ENCODE results near the gene HOXB3. TPM values are rescaled to one million over a fixed set of nuclear protein-coding genes. Genes with fewer than 3 reads are reported as not detected.
"Not testable (repeated sequence)": the region's sequence is repeated elsewhere in the genome, so short reads cannot be mapped to it uniquely, and the experiment has no call there.

HOXB3 gene
- polyA plus RNA-seq, 3 donors: 2.6 to 10.2 (median 9.6) TPM

DNA sequence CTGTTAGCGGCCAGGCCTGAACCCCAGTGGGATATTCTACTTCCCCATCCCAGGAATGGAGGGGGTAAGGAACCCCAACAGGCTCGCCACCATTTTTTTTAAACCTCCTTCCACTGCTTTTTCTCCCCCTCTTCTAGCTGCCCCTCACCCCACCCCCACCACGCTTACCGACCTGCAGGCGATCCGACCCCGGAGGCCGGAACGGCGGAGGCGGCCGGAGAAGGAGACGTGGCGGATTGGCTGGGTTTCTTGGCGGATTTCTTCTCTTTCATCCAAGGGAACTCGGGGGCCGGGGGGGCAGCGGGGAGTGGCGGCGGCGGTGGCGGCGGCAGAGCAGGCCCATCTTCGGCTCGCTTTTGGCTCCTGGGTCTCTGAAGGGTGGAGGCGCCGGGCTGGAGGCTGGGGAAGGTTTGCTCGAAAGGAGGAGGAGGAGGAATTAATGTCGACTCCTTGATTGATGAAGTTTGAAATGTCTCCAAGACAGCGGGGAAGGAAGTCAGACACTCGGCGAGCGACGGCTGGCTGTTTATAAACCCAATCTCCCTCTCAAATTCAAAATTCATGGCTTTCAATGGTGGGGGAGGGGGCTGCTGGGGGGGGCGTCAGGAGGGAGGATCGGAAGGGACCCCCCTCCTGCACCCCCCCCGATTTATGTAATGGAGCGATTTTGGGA, 45.6 kb downstream of the HOXB3 start:
- WGBS, 3 donors: 2 to 6% (median 3%) methylated on average over 38 of the region's 38 CpGs
- H3K27ac ChIP-seq (ENCODE audit: low read depth, low read length): no peak overlapping the region

GRCh38 chr17:48543854-48544348, 46.1 kb downstream of the HOXB3 start:
- WGBS, 3 donors: 1 to 7% (median 1%) methylated on average over 20 of the region's 20 CpGs
- H3K27ac ChIP-seq (ENCODE audit: low read depth, low read length): peak overlapping the region; percentile 80

- WGBS, 3 donors: 0 to 2% (median 1%) methylated on average over 68 to 72 of the region's 72 CpGs
- H3K27ac ChIP-seq (ENCODE audit: low read depth, low read length): peak overlapping the region; percentile 80
These were observed 46.8 kb downstream of the HOXB3 start for GRCh38 chr17:48543107-48543853.

- peak overlapping the region; percentile 80 for H3K27ac ChIP-seq (ENCODE audit: low read depth, low read length)
- WGBS, 3 donors: 1 to 11% (median 1%) methylated on average over 12 of the region's 12 CpGs
These were observed 47.3 kb downstream of the HOXB3 start for GRCh38 chr17:48542698-48543106.

DNA sequence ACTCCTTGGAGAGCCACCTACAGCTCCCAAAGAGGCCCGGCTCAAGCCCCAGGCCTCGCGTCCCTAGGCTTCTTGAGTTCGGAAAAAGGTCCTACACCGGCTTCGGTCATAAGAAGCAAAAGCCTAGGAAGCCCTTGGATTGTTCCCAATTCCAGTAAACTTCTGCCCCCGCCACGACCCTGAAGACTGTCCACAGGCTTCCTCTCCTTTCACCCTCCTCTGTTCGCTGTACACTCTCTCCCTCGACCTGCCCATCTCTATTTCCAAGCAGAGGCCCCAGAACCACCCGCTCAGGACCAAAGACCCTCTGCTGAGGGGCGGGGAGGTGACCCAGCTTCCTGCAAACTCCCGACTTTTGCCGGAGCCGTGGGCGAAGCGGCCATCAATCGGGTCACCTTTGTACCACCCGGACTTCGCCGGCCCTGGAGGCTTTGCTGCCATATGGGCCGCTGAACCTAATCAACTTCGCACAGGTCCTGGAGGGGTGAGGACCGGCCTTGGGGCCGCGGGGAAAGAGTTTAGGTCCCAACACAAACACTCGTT, 47.9 kb downstream of the HOXB3 start:
- peak overlapping the region; percentile 93 for H3K27ac ChIP-seq (ENCODE audit: low read depth, low read length)
- WGBS, 3 donors: 5 to 15% (median 7%) methylated on average over 27 of the region's 27 CpGs

DNA sequence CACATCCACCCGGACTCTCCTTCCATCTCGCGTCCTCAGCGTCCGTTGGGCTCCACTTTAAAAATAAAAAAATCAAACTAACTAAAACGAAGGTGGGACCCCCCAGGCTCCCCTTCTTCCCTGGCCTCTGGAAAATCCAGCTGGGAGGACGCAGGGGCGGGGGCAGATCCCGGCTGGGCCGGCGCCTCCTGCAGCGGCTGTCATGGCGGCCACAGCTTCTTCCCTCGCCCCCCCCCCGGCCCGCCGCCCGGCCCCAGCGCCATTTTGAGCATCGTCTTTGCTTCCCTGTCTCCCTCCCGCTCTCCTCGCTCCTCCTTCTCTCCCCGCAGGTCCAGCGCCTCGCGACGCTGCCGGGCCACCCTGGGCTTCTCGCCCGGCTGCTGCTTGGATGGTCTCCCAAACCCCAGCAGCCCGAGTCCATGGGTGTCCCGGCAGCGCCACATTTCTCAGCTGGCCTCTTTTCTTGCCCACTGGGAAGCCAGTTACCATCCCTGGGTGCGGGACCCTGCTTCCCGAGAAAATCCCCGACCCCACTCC, 48.4 kb downstream of the HOXB3 start:
- peak overlapping the region; percentile 93 for H3K27ac ChIP-seq (ENCODE audit: low read depth, low read length)
- 1 to 3% (median 2%) methylated on average over 26 to 34 of the region's 36 CpGs for WGBS, 3 donors

DNA sequence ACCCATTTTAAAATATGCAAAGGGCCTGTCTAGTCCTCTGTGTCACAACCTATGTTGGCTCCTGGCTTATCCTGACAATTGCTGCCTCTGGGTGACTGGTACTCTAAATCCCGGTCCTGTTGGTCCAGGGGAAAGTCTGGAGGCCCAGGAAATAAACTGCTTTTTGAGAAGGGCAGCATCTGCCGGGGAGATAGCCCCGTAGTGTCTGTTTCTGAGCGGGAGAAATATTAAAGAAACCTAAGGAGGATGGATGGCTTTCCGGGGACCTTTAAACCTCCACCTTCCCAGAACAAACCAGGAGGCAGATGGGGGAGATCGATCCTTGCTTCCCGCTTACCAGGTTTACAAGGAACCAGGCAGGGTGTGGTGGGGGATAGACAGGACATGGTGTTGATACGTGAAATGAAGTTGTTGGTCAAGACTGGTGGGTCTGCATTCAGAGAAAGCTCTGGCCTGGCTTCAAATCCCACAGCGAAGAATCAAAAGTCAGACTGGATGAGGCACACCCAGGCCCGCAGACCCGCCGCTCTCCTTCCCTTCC, 48.9 kb downstream of the HOXB3 start:
- WGBS, 3 donors: 18 to 27% (median 20%) methylated on average over 12 of the region's 12 CpGs
- peak overlapping the region; percentile 93 for H3K27ac ChIP-seq (ENCODE audit: low read depth, low read length)

GRCh38 chr17:48540213-48540612, 49.8 kb downstream of the HOXB3 start:
- 77 to 98% (median 88%) methylated on average over 1 of the region's 1 CpG for WGBS, 3 donors
- H3K27ac ChIP-seq (ENCODE audit: low read depth, low read length): no peak overlapping the region

DNA sequence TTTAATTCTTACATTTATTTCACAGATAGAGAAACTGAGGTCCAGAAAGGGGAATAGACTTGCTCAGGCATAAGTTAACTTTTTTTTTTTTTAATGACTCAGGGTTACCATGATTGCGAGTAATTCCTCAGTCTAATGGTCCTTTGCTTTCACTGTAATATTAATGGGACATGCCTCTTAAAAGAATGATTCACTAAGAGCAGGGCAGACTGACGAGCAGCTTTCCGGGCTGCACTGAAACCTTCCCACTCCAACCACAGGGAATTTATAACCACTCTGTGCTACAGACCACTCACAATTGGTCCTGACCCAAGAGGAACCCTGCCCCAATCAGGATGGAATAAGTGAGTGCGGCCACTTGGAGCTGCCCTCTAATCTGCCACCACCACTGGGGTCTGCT, 50.9 kb downstream of the HOXB3 start:
- 58 to 88% (median 82%) methylated on average over 4 of the region's 4 CpGs for WGBS, 3 donors
- H3K27ac ChIP-seq (ENCODE audit: low read depth, low read length): no peak overlapping the region

DNA sequence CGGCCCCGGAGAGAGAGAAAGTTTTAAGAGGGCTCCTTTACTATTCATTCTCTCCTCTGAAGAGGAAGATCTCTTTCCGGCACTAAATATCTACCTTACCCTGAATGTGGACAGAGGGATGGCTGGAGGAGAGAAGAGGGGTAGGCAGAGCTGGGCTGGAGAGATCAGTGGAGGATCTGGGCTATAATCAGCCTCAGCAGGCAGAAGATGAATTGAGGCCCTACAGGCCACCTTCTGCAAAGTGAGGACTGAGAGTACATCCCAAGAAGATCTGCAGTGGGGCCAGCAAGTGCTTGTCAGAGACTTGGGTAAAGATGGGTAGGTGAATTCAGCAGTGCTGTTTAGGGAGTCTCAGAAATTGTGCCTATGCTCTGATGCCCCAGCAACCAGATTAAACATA, 52.7 kb downstream of the HOXB3 start:
- H3K27ac ChIP-seq (ENCODE audit: low read depth, low read length): no peak overlapping the region
- WGBS, 3 donors: 95 to 98% (median 96%) methylated on average over 3 of the region's 3 CpGs

- WGBS, 3 donors: 80 to 95% (median 90%) methylated on average over 9 of the region's 9 CpGs
- not testable (repeated sequence) for H3K27ac ChIP-seq (ENCODE audit: low read depth, low read length)
These were observed 54.1 kb downstream of the HOXB3 start for GRCh38 chr17:48535793-48536559.

GRCh38 chr17:48532261-48532660, 57.8 kb downstream of the HOXB3 start:
- no peak overlapping the region for H3K27ac ChIP-seq (ENCODE audit: low read depth, low read length)
- WGBS, 3 donors: 45 to 86% (median 84%) methylated on average over 8 of the region's 8 CpGs

DNA sequence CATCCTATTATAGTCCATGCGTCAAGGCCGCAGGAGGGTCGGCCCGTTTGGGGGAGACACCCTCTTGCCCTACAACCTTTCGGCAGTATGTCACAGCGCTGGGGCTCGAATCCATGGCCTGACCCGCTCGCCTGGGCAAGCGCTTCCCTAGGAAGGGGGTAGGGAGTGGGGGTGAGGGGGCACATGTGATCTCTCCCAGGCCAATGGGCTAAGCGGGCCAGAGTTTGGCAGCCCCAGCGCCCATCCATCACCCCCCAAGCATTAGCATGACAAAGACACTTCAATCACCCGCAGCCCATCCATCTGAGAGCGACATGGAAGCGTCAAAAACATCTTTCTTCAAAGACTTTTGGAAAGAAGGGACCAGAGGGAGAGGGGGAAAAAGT, 59.2 kb downstream of the HOXB3 start, which contains the start of gene HOXB1:
Gene HOXB1 (minus strand): TSS at position 125 of the 386 bp plus-strand sequence. CDS start 107 bp downstream, at position 18.
- no peak within 1 kb of the TSS for H3K27ac ChIP-seq (ENCODE audit: low read depth, low read length)
- WGBS, 3 donors: 47 to 95% (median 92%) methylated on average over 15 of the region's 15 CpGs

- WGBS, 3 donors: 44 to 94% (median 92%) methylated on average over 37 of the region's 37 CpGs
- H3K27ac ChIP-seq (ENCODE audit: low read depth, low read length): no peak overlapping the region
These were observed 59.7 kb downstream of the HOXB3 start for GRCh38 chr17:48530208-48530886.

GRCh38 chr17:48529683-48530009, 60.4 kb downstream of the HOXB3 start:
- H3K27ac ChIP-seq (ENCODE audit: low read depth, low read length): no peak overlapping the region
- 66 to 98% (median 94%) methylated on average over 11 of the region's 11 CpGs for WGBS, 3 donors

GRCh38 chr17:48528936-48529682, 60.9 kb downstream of the HOXB3 start:
- 73 to 95% (median 95%) methylated on average over 11 of the region's 11 CpGs for WGBS, 3 donors
- H3K27ac ChIP-seq (ENCODE audit: low read depth, low read length): no peak overlapping the region
